HG03432 (cell line): ENCODE measurements around the gene GPC3.
"Not testable (repeated sequence)": the region's sequence is repeated elsewhere in the genome, so short reads cannot be mapped to it uniquely, and the experiment has no call there.

ENCODE experiments used
- ATAC-seq: cut with Tn5 transposase; IDR thresholded peaks from one replicate; pipeline ENCODE4 v1.9.1; 2021; ENCODE audit warnings: mild to moderate bottlenecking, moderate library complexity; ENCODE audit not compliant: unreplicated experiment

The GPC3 gene

DNA sequence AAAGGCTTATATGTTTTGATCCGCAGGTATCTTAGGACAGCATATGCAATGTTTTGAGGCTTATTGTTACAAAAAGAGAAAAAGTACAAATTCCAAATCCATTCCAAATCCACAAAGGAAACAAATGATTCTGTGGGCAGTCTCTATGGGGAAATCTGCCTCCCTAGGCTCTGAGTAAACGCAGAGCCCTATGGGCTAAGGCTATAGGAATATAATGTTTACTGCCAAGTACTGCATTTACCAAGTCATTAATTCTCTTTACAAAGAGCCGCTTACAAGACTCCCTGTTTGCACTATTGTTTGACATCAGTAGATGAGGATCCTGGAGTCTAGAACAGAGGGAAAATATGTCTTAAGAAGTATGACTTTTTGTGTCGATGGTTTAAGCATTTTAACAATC lies 357.7 kb downstream of the GPC3 start:
- no peak for ATAC-seq

DNA sequence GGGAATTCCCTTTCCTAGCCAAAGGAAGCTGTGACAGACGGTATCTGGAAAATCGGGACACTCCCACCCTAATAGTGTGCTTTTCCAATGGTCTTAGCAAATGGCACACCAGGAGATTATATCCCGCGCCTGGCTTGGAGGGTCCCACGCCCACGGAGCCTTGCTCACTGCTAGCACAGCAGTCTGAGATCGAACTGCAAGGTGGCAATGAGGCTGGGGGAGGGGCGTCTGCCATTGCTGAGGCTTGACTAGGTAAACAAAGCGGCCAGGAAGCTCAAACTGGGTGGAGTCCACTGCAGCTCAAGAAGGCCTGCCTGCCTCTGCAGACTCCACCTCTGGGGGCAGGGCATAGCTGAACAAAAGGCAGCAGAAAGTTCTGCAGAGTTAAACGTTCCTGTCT lies 364.0 kb downstream of the GPC3 start:
- not testable (repeated sequence) for ATAC-seq

DNA sequence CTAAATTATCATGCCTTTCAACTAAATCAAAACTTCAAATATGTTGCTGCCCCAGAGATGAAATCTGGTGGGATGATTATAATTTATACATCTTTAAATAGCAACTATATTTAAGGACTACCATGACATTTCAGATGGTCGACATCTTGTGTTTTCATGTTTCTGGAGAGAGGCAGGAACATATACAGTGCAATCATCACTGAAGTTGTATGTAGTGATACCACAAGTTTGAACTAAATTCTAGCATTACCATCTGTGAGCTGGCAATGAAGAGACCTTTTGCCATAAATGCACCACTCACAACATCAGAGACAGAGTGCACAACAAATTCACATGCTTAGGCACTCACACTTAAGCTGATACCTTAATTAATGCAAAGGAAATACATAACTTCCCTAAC lies 373.7 kb downstream of the GPC3 start:
- ATAC-seq = no peak

GRCh38 chrX:133610056-133610455 lies 375.3 kb downstream of the GPC3 start:
- ATAC-seq = no peak

- no peak for ATAC-seq
These were observed 376.2 kb downstream of the GPC3 start for GRCh38 chrX:133609166-133609565.

GRCh38 chrX:133608406-133608805 lies 377.0 kb downstream of the GPC3 start:
- ATAC-seq = no peak

GRCh38 chrX:133607419-133608348 lies 377.7 kb downstream of the GPC3 start:
- no peak for ATAC-seq

DNA sequence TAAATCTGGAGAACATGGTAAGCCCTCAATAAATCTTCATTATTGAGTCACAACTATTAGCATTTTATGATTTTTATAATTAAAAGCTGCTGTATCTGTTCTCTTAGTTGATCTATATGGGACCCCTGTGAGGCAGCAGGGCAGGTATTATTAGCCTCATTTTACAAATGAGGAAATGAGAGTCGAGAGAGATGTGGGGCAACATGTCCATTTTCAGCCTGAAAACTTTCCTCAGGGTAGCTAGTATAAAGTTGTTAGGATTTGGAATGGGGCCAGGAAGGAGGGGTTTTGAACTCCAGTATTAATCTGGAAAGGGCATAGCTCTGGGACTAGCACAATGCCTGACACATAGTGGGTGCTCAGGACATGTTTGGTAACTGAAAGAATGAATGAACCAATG lies 378.4 kb downstream of the GPC3 start:
- ATAC-seq = no peak

- ATAC-seq = no peak
These were observed 380.6 kb downstream of the GPC3 start for GRCh38 chrX:133604801-133605200.

- no peak for ATAC-seq
These were observed 382.5 kb downstream of the GPC3 start for GRCh38 chrX:133602881-133603280.

- no peak for ATAC-seq
These were observed 384.3 kb downstream of the GPC3 start for GRCh38 chrX:133601116-133601515.

DNA sequence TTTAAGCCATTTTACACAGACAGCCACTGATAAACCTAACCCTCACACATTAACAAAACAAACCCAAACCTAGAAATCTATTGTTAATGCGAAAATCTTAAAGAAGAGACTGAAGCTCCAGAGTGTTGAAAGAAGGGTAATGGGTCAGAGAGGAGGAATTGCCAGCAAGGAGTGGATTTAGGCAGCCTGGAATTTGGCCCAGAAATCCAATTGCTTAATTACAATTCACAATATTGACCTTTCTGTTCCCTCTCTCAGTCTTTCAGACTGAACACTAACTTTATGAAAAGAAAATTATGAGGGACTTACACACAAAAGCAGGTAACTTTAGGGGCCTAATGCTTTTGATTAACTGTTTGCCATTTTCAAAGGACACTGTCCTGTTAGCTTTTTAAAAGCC lies 384.9 kb downstream of the GPC3 start:
- ATAC-seq = no peak

DNA sequence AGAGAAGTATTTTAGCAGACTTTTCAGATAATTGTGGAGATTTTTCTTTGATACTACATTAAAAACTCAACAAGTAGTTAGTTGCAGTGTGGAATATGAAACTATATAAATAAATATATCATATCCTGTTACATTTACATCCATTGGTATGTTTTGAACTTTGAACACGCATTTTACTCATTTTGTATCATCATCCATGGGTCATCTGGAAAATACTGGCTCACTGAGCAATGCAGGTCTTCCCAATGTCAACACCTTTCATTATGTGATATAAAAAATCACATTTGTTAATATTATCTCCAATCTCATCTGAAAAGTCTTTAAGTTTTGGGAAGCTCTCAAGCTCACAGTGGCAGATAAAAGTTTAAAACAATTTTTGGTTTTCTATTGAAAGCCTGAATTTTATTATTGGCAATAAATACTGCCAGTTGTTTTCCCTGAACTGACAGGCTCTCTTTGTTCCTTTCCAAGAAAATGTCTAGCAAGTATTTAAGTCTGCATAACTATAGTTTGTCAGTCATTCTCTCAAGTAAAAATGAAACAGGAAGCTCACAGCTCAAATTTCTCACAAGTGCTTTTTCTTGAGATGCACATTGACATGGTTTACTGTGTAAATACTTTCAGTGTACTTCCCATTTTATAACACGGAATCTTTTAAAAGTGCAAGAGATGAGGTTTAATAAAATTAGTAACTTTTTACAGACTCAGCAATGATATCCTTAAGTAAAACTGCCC lies 386.6 kb downstream of the GPC3 start:
- no peak for ATAC-seq

DNA sequence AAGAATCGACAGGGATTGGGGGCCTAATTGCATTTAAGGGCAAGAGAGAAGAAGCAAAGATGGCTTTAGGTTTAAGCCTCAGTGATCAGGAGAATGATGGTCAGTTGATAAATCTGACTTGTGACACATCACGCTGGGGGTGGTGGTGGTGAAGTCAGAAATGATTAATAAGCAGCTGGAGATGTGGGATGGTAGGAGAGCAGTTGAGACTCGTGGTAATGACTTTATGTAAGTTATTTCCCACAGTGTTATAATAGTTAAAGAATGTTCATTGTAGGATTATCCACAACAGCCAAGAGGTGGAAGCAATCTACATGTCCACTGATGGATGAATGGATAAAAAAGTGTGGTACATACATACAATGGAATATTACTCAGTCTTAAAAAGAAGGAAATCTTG lies 391.2 kb downstream of the GPC3 start:
- no peak for ATAC-seq

DNA sequence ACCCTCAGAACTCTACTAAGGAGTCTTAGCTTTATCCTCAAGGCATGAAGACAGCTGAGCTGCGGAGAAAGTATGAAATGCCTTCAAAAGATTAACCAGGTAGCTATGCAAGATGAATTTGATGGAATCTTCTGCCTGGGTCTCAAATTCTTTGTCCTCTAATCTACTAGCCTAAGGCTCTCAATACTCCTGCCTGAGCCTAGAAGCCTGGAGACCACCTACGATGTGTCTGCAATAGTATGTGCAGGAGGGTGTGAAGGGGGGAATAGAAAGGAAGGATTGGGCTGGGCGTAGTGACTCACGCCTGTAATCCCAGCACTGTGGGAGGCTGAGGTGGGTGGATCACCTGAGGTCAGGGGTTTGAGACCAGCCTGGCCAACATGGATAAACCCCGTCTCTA lies 391.9 kb downstream of the GPC3 start:
- no peak for ATAC-seq

DNA sequence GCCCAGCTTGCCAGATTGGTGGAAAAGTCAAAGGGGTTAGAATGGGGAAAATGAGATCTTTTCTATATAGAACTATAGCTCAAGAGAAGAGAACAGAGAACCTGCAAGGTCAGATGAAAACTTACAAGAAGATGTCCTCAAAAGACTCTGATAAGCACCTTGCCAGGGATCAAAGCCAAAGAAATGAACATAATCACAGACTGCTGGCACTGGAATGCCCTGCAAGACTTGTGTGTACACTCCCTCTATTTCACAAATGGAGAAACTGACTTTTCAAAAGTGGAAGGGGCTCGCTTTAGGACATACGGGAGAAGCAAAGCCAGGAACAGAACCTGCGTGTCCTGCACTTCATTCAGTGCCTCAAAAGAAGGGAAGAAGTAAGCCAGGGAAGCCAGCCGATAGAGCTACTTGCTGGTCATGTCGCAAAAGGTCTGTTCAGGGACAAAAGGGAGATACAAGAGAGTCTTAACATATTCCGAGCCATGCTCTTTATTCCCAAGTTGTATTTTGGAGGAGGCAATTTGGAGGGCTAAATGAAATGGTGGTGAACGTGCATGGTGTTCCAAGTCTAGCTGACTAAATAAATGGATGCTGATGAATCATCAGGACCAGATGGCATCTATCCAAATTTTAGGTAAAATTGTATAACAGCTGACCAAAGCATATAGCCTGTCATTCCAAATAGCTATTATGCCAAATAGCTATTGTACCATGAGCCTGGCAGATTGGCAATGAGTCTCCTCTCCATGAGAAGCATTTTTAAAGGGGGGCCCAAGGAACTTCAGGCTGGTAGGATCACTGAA lies 394.5 kb downstream of the GPC3 start:
- ATAC-seq = no peak

- no peak for ATAC-seq
These were observed 396.6 kb downstream of the GPC3 start for GRCh38 chrX:133588827-133589226.

GRCh38 chrX:133587818-133588217 lies 397.6 kb downstream of the GPC3 start:
- ATAC-seq = no peak

DNA sequence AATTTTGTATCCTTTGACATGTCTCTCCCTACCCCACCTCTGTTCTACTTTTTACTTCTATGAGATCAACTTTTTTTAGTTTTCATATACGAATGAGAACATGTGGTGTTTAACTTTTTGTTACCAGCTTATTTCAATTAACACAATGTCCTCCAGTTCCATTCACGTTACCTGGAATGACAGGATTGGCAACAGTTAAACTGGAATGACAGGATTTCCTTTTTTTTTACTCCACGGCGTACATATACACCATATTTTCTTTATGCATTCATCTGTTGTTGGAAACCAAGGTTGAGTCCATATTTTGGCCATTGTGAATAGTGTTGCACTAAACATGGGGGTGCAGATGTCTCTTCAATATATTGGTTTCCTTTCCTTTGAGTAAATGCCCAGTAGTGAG lies 398.3 kb downstream of the GPC3 start:
- ATAC-seq = no peak

- no peak for ATAC-seq
These were observed 399.0 kb downstream of the GPC3 start for GRCh38 chrX:133586443-133586842.

GRCh38 chrX:133583825-133584224 lies 401.6 kb downstream of the GPC3 start:
- no peak for ATAC-seq
